H7 (cell line): ENCODE data around the gene ROCK2. TPM values are rescaled to one million over a fixed set of nuclear protein-coding genes. Genes with fewer than 3 reads are reported as not detected.

Experiments used
- DNase-seq: peaks from one replicate; pipeline ENCODE4 v3.0.0; 2012
- H3K27me3 ChIP-seq: 2 replicates; pipeline ENCODE4 v1.6.0; 2011; ENCODE audit warnings: mild to moderate bottlenecking, low read length; ENCODE audit not compliant: control insufficient read depth, insufficient read depth
- H3K36me3 ChIP-seq: replicated peaks from 2 replicates; pipeline ENCODE4 v1.5.1; 2011; ENCODE audit warnings: low read length; ENCODE audit not compliant: control insufficient read depth, insufficient read depth
- H3K4me3 ChIP-seq: 2 replicates; pipeline ENCODE4 v1.5.1; 2011; ENCODE audit warnings: low read depth, mild to moderate bottlenecking, control low read depth, low read length, moderate library complexity; ENCODE audit not compliant: insufficient read depth
- total RNA-seq: library from RNA; depleted of rRNA; stranded (reverse); fragments of >200 nt; shearing (Covaris generic); gene quantifications from 2 replicates; pipeline ENCODE4 v1.2.3, GENCODE V29; 2014

Gene ROCK2
- total RNA-seq, 1 experiment from 2014 or later, result 12.6 TPM

DNA sequence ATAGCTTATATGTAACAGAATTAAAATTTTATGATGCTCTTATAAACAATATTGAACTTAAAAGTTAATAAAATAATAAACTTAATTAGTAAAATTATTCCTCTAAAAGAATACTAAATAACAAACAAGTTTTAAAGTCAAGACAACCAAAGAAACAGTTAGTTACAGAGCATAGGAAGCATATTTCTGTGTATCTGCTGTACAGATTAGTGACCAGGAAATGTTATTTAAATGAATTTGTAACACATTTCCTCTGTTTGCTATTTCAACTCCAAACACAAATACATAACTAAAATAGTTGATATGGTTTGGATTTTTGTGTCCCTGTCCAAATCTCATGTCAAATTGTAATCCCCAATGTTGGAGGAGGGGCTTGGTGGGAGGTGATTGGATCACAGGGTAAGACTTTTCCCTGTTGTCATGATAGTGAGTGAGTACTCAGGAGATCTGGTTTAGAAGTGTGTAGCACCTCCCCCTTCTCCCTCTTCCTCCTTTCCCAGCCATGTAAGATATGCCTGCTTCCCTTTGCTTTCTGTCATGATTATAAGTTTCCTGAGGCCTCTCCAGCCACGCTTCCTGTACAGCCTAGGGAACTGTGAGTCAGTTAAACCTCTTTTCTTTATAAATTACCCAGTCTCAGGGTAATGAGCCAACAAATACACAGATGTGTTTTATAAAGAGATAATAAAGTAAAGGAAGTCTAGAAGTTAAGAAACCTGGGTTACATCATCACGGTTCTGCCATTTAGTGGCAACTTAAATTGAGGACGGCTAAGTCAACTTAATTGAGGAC is 51.8 kb downstream of the ROCK2 start:
- no peak overlapping the region for H3K4me3 ChIP-seq
- no peaks in the 10 kb centered on the region for H3K36me3 ChIP-seq
- DNase-seq, result no peak
- H3K27me3 ChIP-seq, result no peaks in the 10 kb centered on the region

DNA sequence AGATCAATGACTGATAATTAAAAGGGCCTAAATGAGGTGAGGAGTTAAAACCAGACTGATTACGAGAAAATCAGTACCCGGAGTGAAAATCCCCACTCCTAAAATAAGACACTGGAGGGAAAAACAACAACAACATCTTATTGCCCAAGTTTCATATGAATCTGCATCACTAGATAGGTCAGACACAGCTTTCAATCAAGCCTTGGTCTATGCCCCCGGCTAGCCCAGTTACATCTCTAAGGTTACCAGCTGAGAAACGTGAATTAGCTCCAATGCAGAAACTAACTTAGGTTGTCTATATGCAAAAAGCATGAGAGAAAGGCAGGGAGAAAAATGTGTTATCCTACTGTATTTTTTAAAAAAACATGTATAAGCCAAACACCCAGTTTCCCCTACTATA is 53.7 kb downstream of the ROCK2 start:
- Histone ChIP-seq H3K4me3 (no peak overlapping the region), H3K27me3 (no peaks in the 10 kb centered on the region), H3K36me3 (no peaks in the 10 kb centered on the region)
- DNase-seq, result no peak

DNA sequence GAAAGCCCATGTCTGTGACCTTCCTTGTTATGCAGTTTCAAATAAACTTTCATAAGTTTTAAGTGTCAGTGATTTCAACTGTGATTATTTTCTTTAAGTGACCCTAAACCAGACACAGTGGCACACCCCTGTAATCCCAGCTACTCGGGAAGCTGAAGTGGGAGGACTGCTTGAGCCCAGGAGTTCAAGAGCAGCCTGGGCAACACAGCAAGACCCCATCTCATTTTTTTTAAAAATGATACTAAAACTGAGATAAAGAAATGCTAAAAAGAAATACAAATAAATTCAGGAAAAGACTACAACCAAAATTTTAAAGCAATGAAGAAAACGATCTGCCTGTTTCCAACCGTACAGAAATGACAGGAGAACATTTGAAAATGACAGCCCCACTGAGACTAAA is 54.2 kb downstream of the ROCK2 start:
- Histone ChIP-seq H3K4me3 (no peak overlapping the region), H3K36me3 (no peaks in the 10 kb centered on the region), H3K27me3 (no peaks in the 10 kb centered on the region)
- DNase-seq, result no peak

DNA sequence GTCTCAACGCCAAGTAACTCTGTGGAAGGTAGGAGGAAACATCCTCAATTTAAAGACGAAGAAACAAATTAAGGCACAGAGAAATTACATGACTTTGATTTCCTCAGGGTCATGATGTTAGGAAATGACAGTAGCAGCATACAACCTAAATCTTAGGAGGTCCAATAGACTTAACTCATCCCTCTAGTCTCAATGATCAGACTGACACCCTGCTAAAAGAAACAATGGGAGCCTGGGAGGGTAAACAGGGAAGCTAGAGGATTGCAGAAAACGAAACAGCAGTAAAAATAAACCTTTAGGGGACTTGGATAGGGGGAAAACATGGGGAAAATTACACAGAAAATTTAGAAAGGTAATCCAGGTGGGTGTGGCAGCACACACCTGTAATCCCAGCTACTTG is 56.0 kb downstream of the ROCK2 start:
- H3K4me3 ChIP-seq, result no peak overlapping the region
- no peaks in the 10 kb centered on the region for H3K27me3 ChIP-seq
- DNase-seq, result peak; percentile 39
- peaks cover 1% of the 10 kb centered on the region; the same call in 1 of the 2 replicates for H3K36me3 ChIP-seq

DNA sequence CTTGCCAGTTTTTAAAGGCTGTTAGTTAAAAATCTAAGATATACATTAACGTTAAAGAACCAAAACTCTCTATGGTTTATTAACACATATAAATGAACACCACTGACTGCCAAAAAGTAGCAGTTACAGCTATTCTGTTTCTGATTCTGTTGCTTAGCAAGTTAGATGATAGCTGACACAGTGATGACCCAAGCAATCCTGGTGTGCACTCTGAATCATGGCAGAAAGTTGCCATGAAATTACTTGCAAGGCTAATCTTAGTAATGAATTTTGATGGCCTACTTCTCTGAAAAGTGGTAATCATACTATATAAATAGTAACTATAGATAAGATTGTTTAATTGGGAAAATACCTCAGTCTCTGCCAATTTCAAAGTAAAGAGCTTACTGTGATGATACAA is 57.7 kb downstream of the ROCK2 start:
- Histone ChIP-seq H3K36me3 (peaks cover 1% of the 10 kb centered on the region; the same call in 1 of the 2 replicates), H3K27me3 (no peaks in the 10 kb centered on the region), H3K4me3 (no peak overlapping the region)
- DNase-seq, result no peak

DNA sequence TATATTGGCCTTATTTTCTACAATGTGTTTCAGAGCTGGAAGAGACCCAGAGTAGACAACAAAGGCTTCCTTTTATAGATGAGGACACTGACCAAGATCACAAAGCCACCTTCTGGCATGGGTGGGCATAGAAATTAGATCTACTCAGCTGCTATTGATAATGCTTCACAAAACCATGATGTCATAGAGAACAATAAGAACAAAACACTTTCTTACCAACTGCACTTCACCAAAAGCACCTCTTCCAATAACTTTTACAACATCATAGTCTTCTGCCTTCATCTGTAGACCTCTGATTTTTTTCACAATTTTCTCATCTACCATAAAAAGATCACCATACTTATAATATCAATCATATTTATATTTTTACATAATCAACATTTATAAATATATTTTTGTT is 58.1 kb downstream of the ROCK2 start:
- no peak for DNase-seq
- Histone ChIP-seq H3K27me3 (no peaks in the 10 kb centered on the region), H3K36me3 (peaks cover 1% of the 10 kb centered on the region; the same call in 1 of the 2 replicates), H3K4me3 (no peak overlapping the region)

DNA sequence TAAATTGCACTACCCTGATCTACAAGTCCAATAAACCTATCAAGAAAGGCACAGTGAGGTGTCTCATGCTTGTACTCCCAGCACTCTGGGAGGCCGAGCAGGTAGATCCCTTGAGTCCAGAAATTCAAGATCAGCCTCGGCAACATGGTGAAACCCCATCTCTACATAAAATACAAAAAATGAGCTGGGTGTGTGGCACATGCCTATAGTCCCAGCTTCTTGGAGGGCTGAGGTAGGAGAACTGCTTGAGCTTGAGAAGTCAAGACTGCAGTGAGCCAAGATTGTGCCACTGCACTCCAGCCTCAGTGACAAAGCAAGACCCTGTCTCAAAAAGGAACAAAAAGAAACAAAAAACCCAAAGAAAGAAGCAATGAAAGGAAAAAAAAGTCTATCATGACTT is 58.9 kb downstream of the ROCK2 start:
- no peaks in the 10 kb centered on the region for H3K27me3 ChIP-seq
- no peak for DNase-seq
- H3K36me3 ChIP-seq, result peaks cover 1% of the 10 kb centered on the region; the same call in 1 of the 2 replicates
- no peak overlapping the region for H3K4me3 ChIP-seq

DNA sequence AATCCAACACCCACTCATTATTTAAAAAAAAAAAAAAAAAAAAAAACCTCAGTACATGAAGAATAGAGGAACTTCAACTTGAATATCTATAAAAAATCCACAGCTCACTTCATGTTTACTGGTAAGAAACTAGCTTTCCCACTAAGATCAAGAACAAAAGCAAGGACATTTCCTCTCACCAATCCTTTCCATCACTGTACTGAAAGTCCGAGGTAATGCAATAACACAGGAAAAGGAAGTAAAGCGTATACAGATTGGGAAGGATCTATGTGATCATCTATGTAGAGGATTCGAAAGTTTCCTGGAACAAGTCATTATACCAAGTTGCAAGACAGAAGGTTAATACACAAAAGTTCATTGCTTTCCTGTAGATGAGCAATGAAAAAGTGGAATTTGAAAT is 63.2 kb downstream of the ROCK2 start:
- Histone ChIP-seq H3K4me3 (no peak overlapping the region), H3K27me3 (no peaks in the 10 kb centered on the region), H3K36me3 (peaks cover 1% of the 10 kb centered on the region)
- no peak for DNase-seq

DNA sequence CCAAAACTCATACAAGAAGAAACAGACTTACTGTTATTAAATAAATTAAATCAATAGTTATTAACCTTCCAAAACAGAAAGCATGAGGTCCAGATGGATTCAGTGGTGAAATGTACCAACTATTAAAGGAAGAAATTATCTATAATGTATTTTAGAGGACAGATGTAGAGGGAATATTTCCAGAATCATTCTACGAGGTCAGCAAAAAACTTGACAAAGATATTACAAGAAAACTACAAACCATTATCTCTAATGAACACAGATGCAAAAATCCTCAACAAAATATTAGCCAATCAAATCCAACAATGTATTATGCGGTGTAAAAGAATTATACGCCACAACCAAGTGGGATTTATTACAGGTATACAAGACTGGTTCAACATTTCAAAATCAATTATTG is 63.7 kb downstream of the ROCK2 start:
- H3K27me3 ChIP-seq, result no peaks in the 10 kb centered on the region
- H3K36me3 ChIP-seq, result peaks cover 1% of the 10 kb centered on the region
- no peak for DNase-seq
- H3K4me3 ChIP-seq, result no peak overlapping the region

DNA sequence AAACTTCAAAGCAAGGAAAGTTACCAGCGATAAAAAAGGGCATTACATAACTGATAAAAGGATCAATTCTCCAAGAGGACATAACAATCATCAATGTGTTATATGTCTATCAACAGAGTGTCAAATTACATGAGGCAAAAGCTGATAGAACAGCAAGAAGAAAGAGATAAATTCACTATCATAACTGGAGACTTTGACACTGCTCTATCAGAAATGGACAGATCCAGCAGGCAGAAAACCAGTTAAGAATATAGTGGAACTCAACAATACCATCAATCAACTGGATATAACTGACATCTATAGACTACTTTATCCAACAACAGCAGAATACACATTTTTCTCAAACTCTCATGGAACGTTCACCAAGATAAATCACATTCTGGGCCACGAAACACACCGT is 65.0 kb downstream of the ROCK2 start:
- Histone ChIP-seq H3K4me3 (no peak overlapping the region), H3K27me3 (no peaks in the 10 kb centered on the region), H3K36me3 (no peaks in the 10 kb centered on the region; the same call in none of the 2 replicates)
- no peak for DNase-seq

DNA sequence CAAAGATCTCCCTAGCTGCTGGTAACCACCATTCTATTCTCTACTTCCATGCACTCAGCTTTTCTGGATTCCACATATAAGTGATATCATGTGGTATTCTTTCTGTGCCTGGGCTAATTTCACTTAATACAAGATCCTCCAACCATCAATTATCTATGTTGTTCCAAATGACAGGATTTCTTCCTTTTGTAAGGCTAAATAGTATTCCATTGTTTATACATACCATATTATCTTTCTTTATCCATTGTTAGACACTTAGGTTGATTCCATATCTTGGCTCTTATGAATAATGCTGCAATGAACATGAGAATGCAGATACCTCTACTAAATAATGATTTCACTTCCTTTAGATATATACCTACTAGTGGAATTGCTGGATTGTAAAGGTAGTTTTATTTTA is 66.2 kb downstream of the ROCK2 start:
- DNase-seq, result no peak
- Histone ChIP-seq H3K36me3 (no peaks in the 10 kb centered on the region; the same call in 1 of the 2 replicates), H3K27me3 (no peaks in the 10 kb centered on the region), H3K4me3 (no peak overlapping the region)

DNA sequence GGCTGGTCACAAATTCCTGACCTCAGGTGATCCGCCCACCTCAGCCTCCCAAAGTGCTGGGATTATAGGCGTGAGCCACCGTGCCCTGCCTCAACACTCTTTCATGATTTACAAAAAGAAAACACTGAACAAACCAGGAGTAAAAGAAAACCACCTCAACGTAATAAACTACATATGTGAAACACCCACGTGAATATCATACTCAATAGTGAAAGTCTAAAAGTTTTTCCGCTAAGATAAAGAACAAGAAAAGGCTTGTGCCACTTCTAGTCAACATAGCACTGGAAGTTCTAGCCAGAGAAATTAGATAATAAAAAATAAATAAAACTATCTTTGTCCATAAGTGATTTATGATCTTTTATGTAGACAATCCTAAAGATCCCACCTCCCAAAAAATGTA is 68.5 kb downstream of the ROCK2 start:
- Histone ChIP-seq H3K27me3 (no peaks in the 10 kb centered on the region), H3K36me3 (no peaks in the 10 kb centered on the region; the same call in 1 of the 2 replicates), H3K4me3 (no peak overlapping the region)
- no peak for DNase-seq

DNA sequence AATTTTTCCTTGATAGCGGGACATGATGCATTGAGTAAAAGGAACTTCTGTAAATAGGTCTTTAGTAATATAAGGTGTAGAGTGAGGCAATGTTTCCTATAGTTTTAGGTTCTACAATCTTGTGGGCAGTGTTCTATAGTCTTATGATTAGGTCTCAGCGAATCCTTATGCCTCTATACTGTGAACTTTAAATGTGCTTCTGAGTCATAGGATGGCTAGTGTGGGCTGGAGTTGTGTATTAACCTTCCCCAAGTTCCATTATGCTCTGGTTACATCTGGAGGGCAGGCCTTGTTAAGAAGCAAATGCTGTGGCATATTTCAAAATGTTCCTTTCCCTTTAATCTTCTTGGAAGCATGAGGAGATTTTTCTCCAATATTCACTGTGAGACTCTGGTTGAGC is 73.5 kb downstream of the ROCK2 start:
- no peak for DNase-seq
- Histone ChIP-seq H3K36me3 (no peaks in the 10 kb centered on the region), H3K4me3 (no peak overlapping the region), H3K27me3 (no peaks in the 10 kb centered on the region)

DNA sequence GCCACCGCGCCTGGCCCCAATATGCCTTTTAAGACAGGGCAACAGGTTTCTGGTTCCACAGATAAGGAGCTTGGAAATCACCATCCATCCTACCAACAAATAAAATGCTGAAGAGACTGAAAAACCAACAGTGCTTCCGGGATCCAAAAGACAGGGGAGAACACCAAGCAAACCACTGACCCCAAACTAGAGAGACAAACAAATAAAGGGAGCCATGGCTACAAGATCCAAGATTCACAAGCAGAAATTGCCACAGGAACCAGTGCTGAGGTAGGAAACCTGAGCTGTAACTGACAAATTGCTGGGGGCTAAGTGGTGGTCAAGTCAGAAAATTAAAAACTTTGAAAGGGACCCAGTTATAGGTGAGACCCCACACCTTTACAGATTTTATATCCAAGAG is 76.5 kb downstream of the ROCK2 start:
- no peaks in the 10 kb centered on the region for H3K36me3 ChIP-seq
- no peak for DNase-seq
- H3K4me3 ChIP-seq, result no peak overlapping the region
- no peaks in the 10 kb centered on the region for H3K27me3 ChIP-seq

DNA sequence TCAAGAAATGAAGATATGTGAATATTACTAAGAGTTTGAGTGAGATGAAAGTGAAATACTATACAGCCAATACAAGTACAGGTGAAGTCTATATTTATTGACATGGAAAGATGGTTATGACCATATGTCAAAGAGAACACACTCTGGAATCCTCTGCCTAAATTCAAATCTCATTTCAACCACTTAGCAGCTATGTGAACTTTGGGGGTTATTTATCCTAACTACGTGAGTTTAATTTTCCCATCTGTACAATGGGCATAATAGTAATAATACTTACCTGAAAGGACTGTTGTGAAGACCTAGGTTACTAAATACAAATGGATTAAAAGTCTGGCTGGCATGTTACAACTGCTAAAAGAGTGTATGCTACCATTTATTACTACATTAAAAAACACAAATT is 79.6 kb downstream of the ROCK2 start:
- Histone ChIP-seq H3K27me3 (no peaks in the 10 kb centered on the region), H3K36me3 (no peaks in the 10 kb centered on the region), H3K4me3 (no peak overlapping the region)
- no peak for DNase-seq

DNA sequence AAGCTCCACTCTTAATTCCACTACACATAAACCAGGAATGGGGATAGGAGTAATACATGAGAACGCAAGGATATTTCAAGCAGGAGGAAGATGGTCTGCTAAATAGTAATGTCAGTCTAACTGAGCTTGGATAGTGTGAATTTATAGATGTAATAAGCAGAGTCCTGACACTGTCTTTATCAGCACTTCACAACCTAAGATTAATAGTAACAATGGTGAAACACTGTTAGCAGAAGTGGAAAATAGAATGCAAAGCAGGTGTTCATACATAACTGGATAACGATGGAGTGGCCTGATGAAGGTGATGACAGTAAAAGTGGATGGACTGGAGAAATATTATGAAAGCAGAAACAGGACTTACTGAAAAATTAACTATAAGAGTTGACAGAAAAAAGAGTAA is 80.4 kb downstream of the ROCK2 start:
- H3K4me3 ChIP-seq, result no peak overlapping the region
- DNase-seq, result no peak
- no peaks in the 10 kb centered on the region for H3K27me3 ChIP-seq
- H3K36me3 ChIP-seq, result no peaks in the 10 kb centered on the region
